A673 (cell line): ENCODE results near the gene ZBTB38. TPM values are rescaled to one million over a fixed set of nuclear protein-coding genes. Genes with fewer than 3 reads are reported as not detected.

Experiments
- BruUV-seq: library from RNA; stranded (reverse); fragments of 400-500 nt; replicated peaks from 2 replicates; lab custom pipeline; 2021; lab: Mats Ljungman, UMichigan
- CTCF ChIA-PET: fragments of 300-600 bp; sonication (Branson Sonifier 250); formaldehyde crosslinking; loops from one replicate; lab custom pipeline; 2022; ENCODE audit warnings: antibody characterized with exemption; lab: Charles Lee
- POLR2A ChIA-PET: fragments of 300-600 bp; sonication (Branson Sonifier 250); formaldehyde crosslinking; loops from one replicate; lab custom pipeline; 2022; ENCODE audit warnings: antibody characterized with exemption; ENCODE audit not compliant: low non-redundant PET; lab: Charles Lee
- DNase-seq: peaks from one replicate; pipeline ENCODE4 v3.0.0-alpha.2; 2015; ENCODE audit warnings: low spot score
- H3K27ac ChIP-seq: fragments of 200-600 bp; sonication (generic); 2 replicates; pipeline ENCODE4 v1.5.1; 2016; ENCODE audit warnings: mixed run types, low read depth, mild to moderate bottlenecking, mixed read lengths, antibody characterized with exemption, low read length; ENCODE audit not compliant: poor library complexity, severe bottlenecking
- H3K27me3 ChIP-seq: fragments of 200-600 bp; sonication (generic); replicated peaks from 2 replicates; pipeline ENCODE4 v1.6.1; 2017; ENCODE audit warnings: mixed run types, low read depth, mild to moderate bottlenecking, mixed read lengths, antibody characterized with exemption, low read length; ENCODE audit not compliant: insufficient read depth, poor library complexity
- H3K36me3 ChIP-seq: fragments of 200-600 bp; sonication (generic); 2 replicates; pipeline ENCODE4 v1.6.1; 2016; ENCODE audit warnings: mixed run types, mild to moderate bottlenecking, mixed read lengths, antibody characterized with exemption, low read length; ENCODE audit not compliant: insufficient read depth, poor library complexity, severe bottlenecking
- H3K4me1 ChIP-seq: fragments of 200-600 bp; sonication (generic); 2 replicates; pipeline ENCODE4 v1.6.1; 2017; ENCODE audit warnings: mixed run types, mild to moderate bottlenecking, mixed read lengths, antibody characterized with exemption, low read length; ENCODE audit not compliant: insufficient read depth, poor library complexity, severe bottlenecking
- H3K4me3 ChIP-seq: fragments of 200-600 bp; sonication (generic); 2 replicates; pipeline ENCODE4 v1.5.1; 2016; ENCODE audit warnings: low read depth, mixed run types, mild to moderate bottlenecking, mixed read lengths, low read length; ENCODE audit not compliant: poor library complexity, severe bottlenecking
- H3K9me3 ChIP-seq: fragments of 200-600 bp; sonication (generic); 2 replicates; pipeline ENCODE4 v1.6.1; 2016; ENCODE audit warnings: mixed run types, low read depth, mild to moderate bottlenecking, mixed read lengths, antibody characterized with exemption, low read length; ENCODE audit not compliant: poor library complexity, severe bottlenecking
- CTCF ChIP-seq: fragments of 300-800, 200-600 bp; sonication (generic); conservative IDR thresholded peaks from 2 replicates; pipeline ENCODE4 v1.5.1; 2017; ENCODE audit warnings: low read depth, mild to moderate bottlenecking, antibody characterized with exemption, low read length, moderate library complexity, mixed read lengths
- EZH2 ChIP-seq: fragments of 200-600 bp; sonication (generic); IDR thresholded peaks from 2 replicates; pipeline ENCODE4 v1.6.1; 2017; ENCODE audit warnings: borderline replicate concordance, low read depth, mild to moderate bottlenecking, mixed read lengths, antibody characterized with exemption, low read length; ENCODE audit not compliant: poor library complexity, severe bottlenecking
- intact Hi-C: fragments of 100-400 bp; cut with micrococcal nuclease; formaldehyde crosslinking; loops from one replicate; pipeline ENCODE4 v1.10.0; 2022; ENCODE audit not compliant: unreplicated experiment
- total RNA-seq: library from RNA; stranded (reverse); gene quantifications from 2 replicates; pipeline ENCODE4 v1.2.3, GENCODE V29; 2021

The ZBTB38 gene
- total RNA-seq, 1 experiment from 2014 or later, result 23.7 TPM

GRCh38 chr3:141337523-141337854 is 30.8 kb upstream of the ZBTB38 start:
- H3K27ac ChIP-seq, result no peak overlapping the region
- TF ChIP-seq CTCF, result no peak
- TF ChIP-seq EZH2, result no peak
- POLR2A ChIA-PET, result no interaction called here
- CTCF ChIA-PET, result no interaction called here
- no peaks in the 10 kb centered on the region for H3K9me3 ChIP-seq
- DNase-seq, result no peak
- intact Hi-C loops, result no loop called here
- no peaks in the 10 kb centered on the region for H3K36me3 ChIP-seq
- no peaks in the 10 kb centered on the region for H3K4me1 ChIP-seq
- H3K27me3 ChIP-seq, result no peaks in the 10 kb centered on the region
- H3K4me3 ChIP-seq, result no peak overlapping the region
- BruUV-seq, result no TSS peak

- H3K27ac ChIP-seq, result no peak overlapping the region
- DNase-seq, result no peak
- H3K36me3 ChIP-seq, result no peaks in the 10 kb centered on the region
- intact Hi-C loops, result no loop called here
- no peaks in the 10 kb centered on the region for H3K9me3 ChIP-seq
- no peaks in the 10 kb centered on the region for H3K27me3 ChIP-seq
- TF ChIP-seq EZH2, result no peak
- no peak for TF ChIP-seq CTCF
- no TSS peak for BruUV-seq
- H3K4me1 ChIP-seq, result no peaks in the 10 kb centered on the region
- ChIA-PET CTCF (no interaction called here), POLR2A (no interaction called here)
- no peak overlapping the region for H3K4me3 ChIP-seq
These were observed 30.3 kb upstream of the ZBTB38 start for GRCh38 chr3:141337991-141338390.

- no peaks in the 10 kb centered on the region for H3K9me3 ChIP-seq
- H3K36me3 ChIP-seq, result no peaks in the 10 kb centered on the region
- ChIA-PET CTCF (no interaction called here), POLR2A (no interaction called here)
- DNase-seq, result no peak
- H3K4me1 ChIP-seq, result no peaks in the 10 kb centered on the region
- no peak overlapping the region for H3K27ac ChIP-seq
- H3K4me3 ChIP-seq, result no peak overlapping the region
- TF ChIP-seq EZH2 (no peak), CTCF (no peak)
- intact Hi-C loops, result no loop called here
- BruUV-seq, result no TSS peak
- no peaks in the 10 kb centered on the region for H3K27me3 ChIP-seq
These were observed 29.4 kb upstream of the ZBTB38 start for GRCh38 chr3:141338881-141339280.
